GM12892 (cell line): Measurements from ENCODE around the gene SYDE2.

ENCODE experiments used
- POLR2A ChIP-seq: IDR thresholded peaks from 2 replicates; pipeline ENCODE4 v1.6.1; 2011; ENCODE audit warnings: low read depth, low read length, control low read depth
- POLR2AphosphoS5 ChIP-seq: IDR thresholded peaks from 2 replicates; pipeline ENCODE4 v1.6.1; 2011; ENCODE audit warnings: low read depth, low read length, control low read depth
- TAF1 ChIP-seq: IDR thresholded peaks from 2 replicates; pipeline ENCODE4 v1.6.1; 2011; ENCODE audit warnings: low read depth, mild to moderate bottlenecking, control low read depth, low read length, borderline replicate concordance

- TF ChIP-seq POLR2AphosphoS5 (no peak), POLR2A (no peak), TAF1 (no peak)
Measured at GRCh38 chr1:85153149-85153891, 47.5 kb downstream of the SYDE2 start.
